ENCODE data around the gene PPP1R12B.
"Not testable (repeated sequence)": the region's sequence is repeated elsewhere in the genome, so short reads cannot be mapped to it uniquely, and the experiment has no call there.

PPP1R12B gene

GRCh38 chr1:202596638-202597037, 248.1 kb downstream of the PPP1R12B start:
- CTCF ChIA-PET: interaction anchor here (1.2 kb wide), 1 partner anchor 22 kb away, joined by 3 read pairs; no protein-coding TSS in a partner anchor
- no peak overlapping the region for H3K4me3 ChIP-seq (ENCODE audit: low read depth, low read length)
- no peak for DNase-seq (ENCODE audit: low read depth, low spot score)
- POLR2A ChIA-PET: no interaction called here
- TF ChIP-seq CTCF (IDR thresholded peaks at IDR 0.05; ENCODE audit: insufficient read depth, low read length, missing control alignments): no peak

- no peak for TF ChIP-seq CTCF (IDR thresholded peaks at IDR 0.05; ENCODE audit: insufficient read depth, low read length, missing control alignments)
- ChIA-PET CTCF (interaction anchor here (1.5 to 7.6 kb wide), 4 partner anchors 8 to 133 kb away, joined by 5 to 150 read pairs (median 65); no protein-coding TSS in a partner anchor), POLR2A (no interaction called here)
- H3K4me3 ChIP-seq (ENCODE audit: low read depth, low read length): no peak overlapping the region
- no peak for DNase-seq (ENCODE audit: low read depth, low spot score)
Observed at GRCh38 chr1:202597090-202597761, 248.7 kb downstream of the PPP1R12B start.

GRCh38 chr1:202599669-202600431, 251.4 kb downstream of the PPP1R12B start:
- no peak overlapping the region for H3K4me3 ChIP-seq (ENCODE audit: low read depth, low read length)
- no peak for DNase-seq (ENCODE audit: low read depth, low spot score)
- CTCF ChIA-PET: interaction anchor here (0.7 to 7.6 kb wide), 39 partner anchors 9 to 258 kb away, joined by 3 to 150 read pairs (median 4); partner anchors contain the start of gene UBE2T
- TF ChIP-seq CTCF (IDR thresholded peaks at IDR 0.05; ENCODE audit: insufficient read depth, low read length, missing control alignments): peak; percentile 95
- POLR2A ChIA-PET: no interaction called here

DNA sequence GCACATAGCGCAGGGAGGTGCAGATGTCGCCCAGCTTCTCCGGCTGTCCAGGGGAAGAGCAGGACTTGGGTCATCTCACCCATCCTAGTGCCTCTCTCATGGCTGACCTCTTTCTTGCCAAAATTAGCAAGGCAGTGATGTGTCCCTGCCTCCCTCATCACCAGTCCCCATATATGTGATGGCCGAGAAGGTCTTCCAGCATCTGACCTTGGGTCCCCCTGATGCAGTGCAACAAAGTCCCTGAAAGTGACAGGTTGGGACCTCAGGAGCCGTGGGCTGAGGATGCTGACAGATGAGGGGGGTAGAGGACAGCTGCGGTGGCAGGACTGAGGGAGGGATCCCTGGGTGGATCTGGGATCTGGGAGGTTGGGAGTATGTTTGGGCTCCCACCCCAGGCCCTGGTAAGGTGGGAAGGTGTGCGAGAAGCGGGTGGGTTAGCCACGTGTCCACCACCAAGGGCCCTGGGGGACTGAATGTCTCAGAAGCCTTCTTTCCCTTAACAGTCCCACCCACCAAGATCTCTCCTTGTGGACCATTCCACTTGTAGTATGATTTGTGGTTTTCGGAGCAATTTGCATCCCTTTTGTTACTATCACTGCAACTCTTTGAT, 252.0 kb downstream of the PPP1R12B start:
- no peak for DNase-seq (ENCODE audit: low read depth, low spot score)
- ChIA-PET POLR2A (no interaction called here), CTCF (interaction anchor here (0.7 to 7.6 kb wide), 38 partner anchors 8 to 258 kb away, joined by 3 to 150 read pairs (median 4); partner anchors contain the start of gene UBE2T)
- no peak overlapping the region for H3K4me3 ChIP-seq (ENCODE audit: low read depth, low read length)
- no peak for TF ChIP-seq CTCF (IDR thresholded peaks at IDR 0.05; ENCODE audit: insufficient read depth, low read length, missing control alignments)

GRCh38 chr1:202603435-202603834, 254.9 kb downstream of the PPP1R12B start:
- TF ChIP-seq CTCF (IDR thresholded peaks at IDR 0.05; ENCODE audit: insufficient read depth, low read length, missing control alignments): no peak
- DNase-seq (ENCODE audit: low read depth, low spot score): no peak
- H3K4me3 ChIP-seq (ENCODE audit: low read depth, low read length): no peak overlapping the region
- ChIA-PET POLR2A (no interaction called here), CTCF (interaction anchor here (1.1 to 7.6 kb wide), 5 partner anchors 11 to 139 kb away, joined by 3 to 150 read pairs (median 72); no protein-coding TSS in a partner anchor)

GRCh38 chr1:202605515-202605914, 257.0 kb downstream of the PPP1R12B start:
- no peak overlapping the region for H3K4me3 ChIP-seq (ENCODE audit: low read depth, low read length)
- ChIA-PET POLR2A (no interaction called here), CTCF (interaction anchor here (1.8 to 3.0 kb wide), 4 partner anchors 9 to 141 kb away, joined by 4 to 12 read pairs (median 8); no protein-coding TSS in a partner anchor)
- DNase-seq (ENCODE audit: low read depth, low spot score): no peak
- no peak for TF ChIP-seq CTCF (IDR thresholded peaks at IDR 0.05; ENCODE audit: insufficient read depth, low read length, missing control alignments)

- CTCF ChIA-PET: interaction anchor here (1.2 to 6.5 kb wide), 3 partner anchors 11 to 148 kb away, joined by 3 to 72 read pairs (median 3); no protein-coding TSS in a partner anchor
- POLR2A ChIA-PET; DNase-seq (ENCODE audit: low read depth, low spot score); H3K4me3 ChIP-seq (ENCODE audit: low read depth, low read length): not testable (repeated sequence)
Observed at GRCh38 chr1:202612036-202612435, 263.5 kb downstream of the PPP1R12B start.

All from AG04449 (cell line).